GM21825 (cell line): ENCODE measurements around the gene LAGE3.

Experiments
- ATAC-seq: cut with Tn5 transposase; IDR thresholded peaks from one replicate; pipeline ENCODE4 v1.9.1; 2021; ENCODE audit warnings: mild to moderate bottlenecking, moderate library complexity; ENCODE audit not compliant: unreplicated experiment

The LAGE3 gene

GRCh38 chrX:154436983-154437752 lies 41.9 kb downstream of the LAGE3 start, which contains the start of gene GDI1:
Gene GDI1, plus strand, starts transcription at chrX:154437154. Its CDS starts 101 bp downstream, at chrX:154437255.
- ATAC-seq: no peak

- ATAC-seq: no peak
These were observed 42.6 kb downstream of the LAGE3 start for GRCh38 chrX:154436374-154436982.

DNA sequence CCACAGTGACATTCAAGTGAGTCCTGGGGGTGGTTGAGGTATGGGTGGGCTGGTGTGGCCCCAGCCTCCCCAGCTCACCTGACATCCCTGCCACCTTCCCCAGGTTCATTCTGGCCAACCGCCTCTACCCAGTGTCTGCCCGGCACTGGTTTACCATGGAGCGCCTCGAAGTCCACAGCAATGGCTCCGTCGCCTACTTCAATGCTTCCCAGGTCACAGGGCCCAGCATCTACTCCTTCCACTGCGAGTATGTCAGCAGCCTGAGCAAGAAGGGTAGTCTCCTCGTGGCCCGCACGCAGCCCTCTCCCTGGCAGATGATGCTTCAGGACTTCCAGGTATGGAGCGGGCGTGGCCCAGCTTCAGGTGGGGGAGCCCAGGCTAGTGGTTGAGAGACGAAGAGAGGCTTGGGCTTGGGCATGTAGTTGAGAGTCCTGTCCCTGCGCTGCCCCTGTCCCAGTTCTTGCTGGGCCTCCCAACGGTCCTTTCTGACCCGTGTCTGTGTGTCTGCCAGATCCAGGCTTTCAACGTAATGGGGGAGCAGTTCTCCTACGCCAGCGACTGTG lies 43.8 kb downstream of the LAGE3 start:
- ATAC-seq: no peak

DNA sequence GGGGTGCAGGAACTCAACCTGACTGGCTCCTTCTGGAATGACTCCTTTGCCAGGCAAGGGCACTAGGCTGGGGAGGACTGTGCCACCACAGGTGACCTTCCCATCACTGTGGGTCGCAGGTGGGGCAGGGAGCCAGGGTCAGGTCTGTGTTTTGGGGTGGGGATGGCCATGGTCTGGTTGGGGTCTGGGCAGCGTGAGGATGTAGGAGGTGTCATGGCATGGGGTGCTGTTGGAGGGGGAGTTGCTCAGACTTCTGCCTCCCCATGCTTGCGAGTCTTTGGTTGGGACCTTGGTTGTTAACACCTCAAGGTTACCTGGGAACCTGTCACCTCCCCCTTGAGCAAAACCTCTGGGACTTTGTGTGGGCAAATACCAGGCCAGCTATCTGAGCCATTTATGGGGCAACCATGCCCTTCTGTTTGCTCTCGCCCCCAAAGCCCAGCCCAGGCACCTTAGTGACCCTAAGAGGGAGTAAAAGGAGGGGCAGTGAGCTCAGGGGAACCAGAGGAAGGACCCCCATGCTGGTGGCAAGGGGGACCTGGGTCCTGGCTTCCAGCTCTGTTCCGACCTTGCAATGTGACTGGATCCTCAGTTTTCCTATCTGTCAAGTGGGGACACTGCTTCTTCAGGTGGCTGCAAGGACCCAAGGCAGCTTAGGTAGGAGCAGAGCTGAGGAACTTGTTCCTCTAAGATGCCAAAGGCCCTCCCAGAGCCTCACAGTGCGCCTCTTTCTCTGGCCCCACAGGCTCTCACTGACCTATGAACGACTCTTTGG lies 44.5 kb downstream of the LAGE3 start:
- no peak for ATAC-seq

DNA sequence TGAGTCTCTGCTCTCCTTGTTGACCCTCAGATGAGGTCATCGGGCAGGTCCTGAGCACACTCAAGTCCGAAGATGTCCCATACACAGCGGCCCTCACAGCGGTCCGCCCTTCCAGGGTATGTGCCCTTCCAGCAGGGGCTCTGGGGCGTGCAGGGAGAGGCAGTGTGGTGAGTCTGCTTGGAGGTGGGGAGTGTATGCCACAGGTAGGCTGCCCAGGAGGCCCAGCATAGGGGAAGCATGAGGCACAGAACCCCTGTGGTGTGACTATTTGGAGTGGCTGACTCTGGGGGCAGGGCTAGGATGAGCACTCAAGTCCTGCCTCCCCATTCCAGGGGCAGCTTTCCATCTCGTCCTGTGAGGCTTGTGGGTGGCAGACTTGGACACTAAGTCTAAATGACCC lies 45.5 kb downstream of the LAGE3 start:
- ATAC-seq: no peak

DNA sequence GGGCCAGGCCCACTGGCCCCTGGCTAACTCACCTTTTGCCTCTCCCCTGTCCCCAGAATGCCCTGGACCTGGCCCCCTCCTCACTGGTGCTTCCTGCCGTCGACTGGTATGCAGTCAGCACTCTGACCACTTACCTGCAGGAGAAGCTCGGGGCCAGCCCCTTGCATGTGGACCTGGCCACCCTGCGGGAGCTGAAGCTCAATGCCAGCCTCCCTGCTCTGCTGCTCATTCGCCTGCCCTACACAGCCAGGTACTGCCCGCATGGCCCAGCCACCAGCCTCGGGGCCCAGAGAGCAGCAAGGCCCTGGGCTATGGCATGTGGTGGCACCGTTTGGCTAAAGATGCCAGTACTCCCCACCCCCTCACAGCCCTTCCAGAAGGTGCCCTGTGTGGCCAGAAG lies 46.9 kb downstream of the LAGE3 start:
- no peak for ATAC-seq

DNA sequence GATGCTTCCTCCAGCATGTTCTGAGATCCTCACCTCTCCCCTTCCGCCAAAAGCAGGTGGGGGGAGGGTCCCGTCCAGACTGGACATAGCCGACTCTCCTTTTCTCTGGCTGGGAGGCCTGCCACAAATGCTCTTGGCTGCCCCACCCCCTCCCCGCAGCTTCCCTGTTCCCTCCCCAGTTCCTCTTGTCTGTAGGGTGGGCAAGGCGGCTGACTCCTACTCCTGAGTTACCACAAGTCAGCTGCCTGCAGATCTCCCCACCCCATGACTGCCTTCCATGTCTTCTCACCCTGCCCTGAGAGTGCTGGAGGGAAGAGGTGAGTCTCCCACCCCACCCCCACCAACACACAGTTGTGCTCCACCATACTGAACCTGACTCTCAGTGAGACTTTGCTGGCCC lies 47.7 kb downstream of the LAGE3 start:
- no peak for ATAC-seq

GRCh38 chrX:154430916-154431315 lies 48.2 kb downstream of the LAGE3 start:
- no peak for ATAC-seq

GRCh38 chrX:154430479-154430878 lies 48.6 kb downstream of the LAGE3 start:
- no peak for ATAC-seq

DNA sequence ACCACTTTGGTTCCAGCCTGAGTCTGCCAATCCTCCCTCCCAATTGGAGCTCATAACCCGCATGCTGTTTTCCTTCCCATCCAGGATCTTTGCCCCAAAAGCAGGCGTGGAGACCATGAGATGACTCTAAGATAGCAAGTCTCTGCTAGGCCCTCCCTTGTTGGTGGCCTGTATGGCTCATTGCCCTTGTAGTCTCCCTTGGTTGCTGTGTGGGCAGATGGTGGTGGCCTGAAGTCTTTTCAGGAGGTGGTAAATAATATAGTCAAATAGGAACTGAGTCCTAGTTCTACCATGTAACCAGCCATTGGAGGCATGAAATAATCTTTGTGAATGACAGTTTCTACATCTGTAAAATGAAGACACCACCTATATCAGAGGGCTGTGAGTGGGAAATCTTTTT lies 49.4 kb downstream of the LAGE3 start:
- ATAC-seq: no peak

GRCh38 chrX:154428176-154429171 lies 50.6 kb downstream of the LAGE3 start, which contains the start of gene ATP6AP1:
Gene ATP6AP1, plus strand, starts transcription at chrX:154428677. Its CDS starts 16 bp downstream, at chrX:154428693.
- peak; percentile 96 for ATAC-seq
